Mammary epithelial cell (primary cell): ENCODE data around the gene RUFY1.

Experiments used
- EZH2 ChIP-seq: IDR thresholded peaks from 2 replicates; pipeline ENCODE4 v1.6.1; 2012; ENCODE audit warnings: low read length, inconsistent platforms, borderline replicate concordance
- TF ChIP-seq, protein P1 (sequence below), 2 donors: IDR thresholded peaks in 1 of 2; conservative IDR thresholded peaks in 1 of 2; 2 replicates each; pipeline ENCODE4 v1.5.1; 2011 to 2012; ENCODE audit warnings: inconsistent platforms in 2 of 2, low read length in 2 of 2, mild to moderate bottlenecking in 2 of 2, control low read depth in 1 of 2, low read depth in 1 of 2; ENCODE audit not compliant: insufficient read depth in 1 of 2; ENCODE audit errors: extremely low read depth in 1 of 2

DNA sequence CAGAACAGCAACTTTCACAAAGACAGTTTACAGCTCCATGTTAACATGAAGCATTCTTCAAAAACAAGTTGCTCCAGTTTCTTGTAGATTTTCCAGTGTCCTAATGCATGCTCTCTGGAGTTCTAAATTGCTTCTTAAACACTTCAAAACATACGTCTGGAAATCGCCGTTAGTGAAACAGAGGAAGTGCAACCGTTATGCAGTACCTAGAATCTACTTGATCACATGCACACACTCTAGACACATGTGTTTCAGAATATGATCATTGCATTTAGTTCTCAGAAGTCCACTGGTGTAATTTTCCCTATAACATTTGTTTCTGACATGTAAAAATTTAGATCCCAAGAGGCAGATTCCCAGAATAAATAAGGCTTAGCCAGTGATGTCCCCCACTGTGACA, 41.1 kb upstream of the RUFY1 start:
- TF ChIP-seq, protein P1, sequence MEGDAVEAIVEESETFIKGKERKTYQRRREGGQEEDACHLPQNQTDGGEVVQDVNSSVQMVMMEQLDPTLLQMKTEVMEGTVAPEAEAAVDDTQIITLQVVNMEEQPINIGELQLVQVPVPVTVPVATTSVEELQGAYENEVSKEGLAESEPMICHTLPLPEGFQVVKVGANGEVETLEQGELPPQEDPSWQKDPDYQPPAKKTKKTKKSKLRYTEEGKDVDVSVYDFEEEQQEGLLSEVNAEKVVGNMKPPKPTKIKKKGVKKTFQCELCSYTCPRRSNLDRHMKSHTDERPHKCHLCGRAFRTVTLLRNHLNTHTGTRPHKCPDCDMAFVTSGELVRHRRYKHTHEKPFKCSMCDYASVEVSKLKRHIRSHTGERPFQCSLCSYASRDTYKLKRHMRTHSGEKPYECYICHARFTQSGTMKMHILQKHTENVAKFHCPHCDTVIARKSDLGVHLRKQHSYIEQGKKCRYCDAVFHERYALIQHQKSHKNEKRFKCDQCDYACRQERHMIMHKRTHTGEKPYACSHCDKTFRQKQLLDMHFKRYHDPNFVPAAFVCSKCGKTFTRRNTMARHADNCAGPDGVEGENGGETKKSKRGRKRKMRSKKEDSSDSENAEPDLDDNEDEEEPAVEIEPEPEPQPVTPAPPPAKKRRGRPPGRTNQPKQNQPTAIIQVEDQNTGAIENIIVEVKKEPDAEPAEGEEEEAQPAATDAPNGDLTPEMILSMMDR (conservative IDR thresholded peaks at IDR 0.05 in 1 of 2, IDR thresholded peaks at IDR 0.05 in 1 of 2; ENCODE audit: extremely low read depth in 1 of 2, insufficient read depth in 1 of 2, low read depth in 1 of 2, low read length in 2 of 2): no peak
- no peak for TF ChIP-seq EZH2
